GM19099 (cell line): ENCODE results near the gene YY2.

Experiments
- POLR2A ChIP-seq: IDR thresholded peaks from 3 replicates; pipeline ENCODE4 v1.6.1; 2011; ENCODE audit warnings: low read depth; ENCODE audit not compliant: insufficient read length; ENCODE audit errors: extremely low read depth

The YY2 gene

GRCh38 chrX:21856504-21856903, 717 bp downstream of the YY2 start:
- no peak for TF ChIP-seq POLR2A

- TF ChIP-seq POLR2A: no peak
These were observed 7.5 kb downstream of the YY2 start for GRCh38 chrX:21863241-21863640.

DNA sequence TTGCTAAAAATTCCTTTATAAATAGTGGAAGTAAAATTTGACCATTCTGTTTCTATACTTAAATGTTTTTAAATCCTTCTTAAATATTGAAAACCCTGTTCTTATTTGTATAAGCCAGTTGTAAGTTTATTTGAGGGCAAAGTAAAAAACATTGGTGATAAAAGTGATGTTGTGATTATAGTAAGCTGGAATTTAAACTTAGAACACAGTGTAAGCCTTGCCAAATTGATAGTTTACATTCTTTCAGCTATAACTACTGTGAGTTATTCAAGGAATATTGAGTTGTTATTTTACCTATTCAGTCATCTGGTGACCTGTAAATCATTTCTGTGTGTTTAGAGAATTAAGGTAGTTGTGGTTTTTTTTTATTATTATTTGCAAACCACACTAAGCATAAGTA, 9.6 kb downstream of the YY2 start:
- TF ChIP-seq POLR2A: no peak

- no peak for TF ChIP-seq POLR2A
These were observed 14.7 kb downstream of the YY2 start for GRCh38 chrX:21870494-21870893.

DNA sequence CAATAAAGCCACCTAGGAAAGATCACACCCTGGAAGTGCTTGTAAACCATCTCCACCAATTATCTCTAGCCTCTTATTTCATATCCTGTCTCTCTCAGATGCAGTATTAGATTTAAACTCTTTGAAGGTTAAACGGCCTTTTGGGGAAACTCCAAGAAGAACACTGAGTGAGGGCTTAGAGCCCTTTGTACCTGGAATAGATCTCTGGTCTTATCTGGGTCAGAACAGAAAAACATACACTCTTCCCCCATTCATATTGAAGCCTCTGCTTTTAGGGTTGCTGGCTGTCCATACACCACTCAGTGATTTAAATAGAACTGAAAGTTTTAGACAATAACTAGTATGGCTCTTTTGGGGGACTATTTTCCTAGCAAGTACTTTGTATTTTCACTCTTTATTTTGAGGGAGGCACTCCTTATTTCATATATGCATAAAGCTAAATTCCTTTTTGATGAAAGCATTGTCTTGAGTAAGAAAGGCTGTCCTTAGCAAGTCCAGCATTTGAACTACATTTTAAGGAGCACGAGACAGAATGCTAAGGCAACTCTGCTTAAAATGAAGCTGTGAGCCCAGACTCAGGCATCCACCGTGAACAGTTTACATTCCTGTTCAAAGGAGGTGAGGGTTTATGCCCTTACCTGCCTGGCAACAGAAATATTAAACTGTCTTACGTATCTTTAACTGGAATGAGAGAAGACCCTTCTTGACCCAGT, 17.4 kb downstream of the YY2 start:
- TF ChIP-seq POLR2A: no peak

- no peak for TF ChIP-seq POLR2A
These were observed 19.2 kb downstream of the YY2 start for GRCh38 chrX:21875013-21875412.

GRCh38 chrX:21881881-21882574, 26.2 kb downstream of the YY2 start:
- TF ChIP-seq POLR2A: no peak

- no peak for TF ChIP-seq POLR2A
These were observed 27.5 kb downstream of the YY2 start for GRCh38 chrX:21883258-21883657.

- TF ChIP-seq POLR2A: no peak
These were observed 29.8 kb downstream of the YY2 start for GRCh38 chrX:21885568-21885967.

- TF ChIP-seq POLR2A: no peak
These were observed 49.5 kb downstream of the YY2 start for GRCh38 chrX:21905313-21905712.

- no peak for TF ChIP-seq POLR2A
These were observed 50.2 kb downstream of the YY2 start for GRCh38 chrX:21905953-21906352.

DNA sequence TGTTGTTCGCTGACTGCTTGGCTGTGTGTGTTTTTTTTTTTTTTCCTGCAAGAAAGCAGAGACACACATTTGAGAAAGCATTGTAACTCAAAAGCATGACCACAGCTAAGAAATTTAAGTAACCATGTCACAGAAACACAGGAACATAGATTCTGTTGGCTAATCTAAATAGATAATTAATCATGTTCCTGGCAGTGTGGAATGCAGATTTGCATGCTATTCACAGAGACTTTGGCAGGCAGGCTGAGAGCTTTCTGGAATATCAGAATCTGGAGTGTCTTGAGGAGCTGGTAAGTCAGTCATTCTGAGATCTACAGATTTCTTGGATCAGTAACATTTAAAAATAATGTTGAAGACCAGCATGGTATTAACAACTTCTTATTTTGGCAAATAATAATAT, 51.5 kb downstream of the YY2 start:
- no peak for TF ChIP-seq POLR2A
